Transverse colon (tissue), 4 donors: ENCODE data around the gene IL17F. TPM values are rescaled to one million over a fixed set of nuclear protein-coding genes. Genes with fewer than 3 reads are reported as not detected.

Experiments
- DNase-seq: peaks from one replicate; pipeline ENCODE4 v3.0.0-alpha.2; 2019
- H3K27ac ChIP-seq, 4 donors: fragments of 200-600 bp; sonication (generic); 2 replicates each; pipeline ENCODE4 v1.5.1; 2016 to 2018; ENCODE audit warnings: inconsistent platforms in 4 of 4
- H3K27me3 ChIP-seq: fragments of 200-600 bp; sonication (generic); 2 replicates; pipeline ENCODE4 v1.5.1; 2017; ENCODE audit warnings: inconsistent platforms
- H3K36me3 ChIP-seq, 4 donors: fragments of 200-600 bp; sonication (generic); 2 replicates each; pipeline ENCODE4 v1.5.1; 2017 to 2019; ENCODE audit warnings: inconsistent platforms in 4 of 4
- H3K4me1 ChIP-seq, 4 donors: fragments of 200-600 bp; sonication (generic); 2 replicates each; pipeline ENCODE4 v1.5.1; 2017 to 2020; ENCODE audit warnings: inconsistent platforms in 4 of 4
- H3K4me3 ChIP-seq, 4 donors: fragments of 200-600 bp; sonication (generic); 1 replicate in 1 of 4; 2 replicates in 3 of 4; pipeline versions ENCODE4 v1.5.1 to v1.6.1; 2017 to 2019; ENCODE audit warnings: inconsistent platforms in 4 of 4
- H3K9me3 ChIP-seq, 2 donors: fragments of 200-600 bp; sonication (generic); 2 replicates each; pipeline ENCODE4 v1.5.1; 2017 to 2019; ENCODE audit warnings: inconsistent platforms in 2 of 2
- CTCF ChIP-seq, 5 experiments: fragments of 200-600 bp in 3 of 5; fragments of 450-650 bp in 2 of 5; sonication (generic) in 3 of 5; IDR thresholded peaks; 1 replicate in 2 of 5; 2 replicates in 3 of 5; pipeline ENCODE4 v1.5.1; 2016 to 2017; ENCODE audit warnings: antibody characterized with exemption in 5 of 5, inconsistent platforms in 3 of 5, mild to moderate bottlenecking in 2 of 5, moderate library complexity in 1 of 5
- EP300 ChIP-seq: sonication (generic); formaldehyde crosslinking; IDR thresholded peaks from one replicate; pipeline ENCODE4 v1.6.1; 2017; ENCODE audit warnings: antibody characterized with exemption, low read depth
- POLR2A ChIP-seq: fragments of 450-650 bp; IDR thresholded peaks from one replicate; pipeline ENCODE4 v1.6.1; 2016; ENCODE audit warnings: antibody characterized with exemption, mild to moderate bottlenecking, moderate library complexity
- POLR2AphosphoS5 ChIP-seq, 3 donors: sonication (generic); formaldehyde crosslinking; IDR thresholded peaks; one replicate each; pipeline ENCODE4 v1.6.1; 2016; ENCODE audit warnings: antibody characterized with exemption in 3 of 3
- WGBS, 2 donors: methylation state at CpG; one replicate each; pipeline ENCODE4 v1.1.5; 2018; ENCODE audit warnings: low coverage in 1 of 2; 5-methylcytosine and 5-hydroxymethylcytosine counted together
- in situ Hi-C, 4 donors: fragments of 200-750 bp; cut with MboI; loops; one replicate each; pipeline versions ENCODE4 v1.15.0 to v1.15.1; 2017; ENCODE audit warnings: low sequenced_read_pairs in 3 of 4, low pct_ligation_motif_present in 1 of 4, low pct_unique_long_range_greater_than_20kb in 1 of 4
- intact Hi-C: fragments of 100-400 bp; cut with DNase I; formaldehyde crosslinking; loops from one replicate; pipeline ENCODE4 v1.15.1; 2023; ENCODE audit warnings: low total_unique reads
- total RNA-seq, 4 donors: library from RNA; depleted of rRNA; stranded (reverse); fragments of >200 nt; gene quantifications; one replicate each; pipeline ENCODE4 v1.1.0, GENCODE V29; 2016

The IL17F gene
- total RNA-seq, 4 donors from 2014 or later = not detected

- TF ChIP-seq EP300 (no peak), POLR2AphosphoS5 (IDR thresholded peaks at IDR 0.05) (no peak), POLR2A (no peak), CTCF (IDR thresholded peaks at IDR 0.05) (no peak)
- Histone ChIP-seq H3K27ac (peak overlapping the region; percentile 69 to 90 (median 82)), H3K9me3 (no peaks in the 10 kb centered on the region), H3K4me1 (peaks cover 5 to 35% (median 17%) of the 10 kb centered on the region in 4 donors), H3K36me3 (peaks cover 0 to 29% (median 6%) of the 10 kb centered on the region in 4 donors), H3K4me3 (peak overlapping the region; percentile 57 to 97 (median 73)), H3K27me3 (no peaks in the 10 kb centered on the region)
- intact Hi-C loops (loop anchor here (10.0 kb wide), 1 partner anchor 371 kb away; no protein-coding TSS in a partner anchor), in situ Hi-C loops (loop anchor here (25.0 kb wide), 3 partner anchors 128 to 378 kb away; partner anchors contain the start of genes TMEM14A (in 2 of the 4), EFHC1 (in 1 of the 4) and TRAM2 (in 1 of the 4))
- peak; percentile 37 for DNase-seq
- WGBS, 2 donors = 0% methylated on average over 4 to 14 of the region's 14 CpGs
Measured at GRCh38 chr6:52284131-52284459, 39.8 kb upstream of the IL17F start.

GRCh38 chr6:52283111-52283510, 38.8 kb upstream of the IL17F start:
- no peak for TF ChIP-seq POLR2A
- no peak for TF ChIP-seq CTCF (IDR thresholded peaks at IDR 0.05)
- no peak for TF ChIP-seq POLR2AphosphoS5 (IDR thresholded peaks at IDR 0.05)
- no peak for TF ChIP-seq EP300
- intact Hi-C loops (loop anchor here (10.0 kb wide), 1 partner anchor 372 kb away; no protein-coding TSS in a partner anchor), in situ Hi-C loops (loop anchor here (25.0 kb wide), 3 partner anchors 129 to 379 kb away; partner anchors contain the start of genes TMEM14A (in 2 of the 4), EFHC1 (in 1 of the 4) and TRAM2 (in 1 of the 4))
- Histone ChIP-seq H3K27me3 (no peaks in the 10 kb centered on the region), H3K9me3 (no peaks in the 10 kb centered on the region), H3K27ac (no peak overlapping the region), H3K4me3 (no peak overlapping the region), H3K4me1 (peaks cover 5 to 35% (median 17%) of the 10 kb centered on the region in 4 donors), H3K36me3 (peaks cover 0 to 35% (median 10%) of the 10 kb centered on the region in 4 donors)
- WGBS, 2 donors = 36 to 51% methylated on average over 2 to 6 of the region's 6 CpGs
- no peak for DNase-seq

- Histone ChIP-seq H3K4me3 (no peak overlapping the region), H3K27me3 (no peaks in the 10 kb centered on the region), H3K36me3 (peaks cover 0 to 46% (median 21%) of the 10 kb centered on the region in 4 donors), H3K27ac (no peak overlapping the region), H3K9me3 (no peaks in the 10 kb centered on the region), H3K4me1 (no peaks in the 10 kb centered on the region)
- WGBS, 2 donors = 95% methylated on average over 4 to 10 of the region's 10 CpGs
- DNase-seq = no peak
- TF ChIP-seq EP300 (no peak), POLR2AphosphoS5 (IDR thresholded peaks at IDR 0.05) (no peak), CTCF (IDR thresholded peaks at IDR 0.05) (no peak), POLR2A (no peak)
- intact Hi-C loops = no loop called here
- in situ Hi-C loops = loop anchor here (25.0 kb wide), 3 partner anchors 136 to 386 kb away; partner anchors contain the start of genes TMEM14A (in 2 of the 4), EFHC1 (in 1 of the 4) and TRAM2 (in 1 of the 4)
Measured at GRCh38 chr6:52276130-52276529, 31.8 kb upstream of the IL17F start.

- Histone ChIP-seq H3K36me3 (peaks cover 0 to 60% (median 23%) of the 10 kb centered on the region in 4 donors), H3K27ac (no peak overlapping the region), H3K4me1 (no peaks in the 10 kb centered on the region), H3K27me3 (no peaks in the 10 kb centered on the region), H3K9me3 (no peaks in the 10 kb centered on the region), H3K4me3 (no peak overlapping the region)
- no peak for DNase-seq
- intact Hi-C loops = no loop called here
- in situ Hi-C loops = loop anchor here in 2 of 4 donors (25.0 kb wide), 2 partner anchors 110 to 390 kb away; partner anchors contain the start of gene TMEM14A (in 1 of the 2)
- TF ChIP-seq POLR2A (no peak), CTCF (IDR thresholded peaks at IDR 0.05) (no peak), POLR2AphosphoS5 (IDR thresholded peaks at IDR 0.05) (no peak), EP300 (no peak)
- WGBS, 2 donors = 74 to 87% methylated on average over 5 to 9 of the region's 9 CpGs
Measured at GRCh38 chr6:52271852-52272460, 27.7 kb upstream of the IL17F start.
